ENCODE results near the gene OR2AE1.

The OR2AE1 gene

DNA sequence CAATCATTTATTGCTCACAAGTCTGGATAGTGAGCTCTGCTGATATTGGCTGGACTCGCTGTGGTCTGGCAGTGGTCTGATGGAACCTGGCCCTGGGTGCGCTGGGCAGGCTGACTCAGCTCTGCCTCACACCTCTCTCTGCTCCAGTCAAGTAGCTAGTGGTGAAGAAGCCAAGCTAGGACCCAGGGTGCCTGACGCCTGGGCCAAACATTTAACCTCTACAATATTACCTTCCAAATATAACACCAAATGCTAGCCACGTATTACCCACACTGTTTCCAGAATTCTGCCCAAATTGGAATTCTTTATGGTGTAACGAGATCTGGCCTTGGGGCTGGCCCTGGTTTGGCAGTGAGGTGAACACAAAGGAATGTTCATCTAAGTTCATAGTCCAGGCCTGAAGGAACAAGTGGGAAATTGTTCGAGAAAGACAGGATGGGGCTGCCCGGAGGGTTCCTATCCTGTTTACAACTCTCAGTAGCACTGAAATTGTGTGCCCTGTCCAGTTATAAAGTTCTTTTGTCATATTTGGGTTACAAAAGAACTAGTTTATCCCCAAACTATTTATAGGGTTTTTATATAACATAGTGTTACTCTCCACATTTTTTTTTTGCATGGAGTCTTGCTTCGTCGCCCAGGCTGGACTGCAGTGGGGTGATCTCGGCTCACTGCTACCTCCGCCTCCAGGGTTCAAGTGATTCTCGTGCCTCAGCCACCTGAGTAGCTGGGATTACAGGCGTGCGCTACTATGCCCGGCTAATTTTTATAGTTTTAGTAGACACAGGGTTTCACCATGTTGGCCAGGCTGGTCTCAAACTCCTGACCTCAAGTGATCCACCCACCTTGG, 16.3 kb downstream of the OR2AE1 start:
- DNase-seq = no peak

DNA sequence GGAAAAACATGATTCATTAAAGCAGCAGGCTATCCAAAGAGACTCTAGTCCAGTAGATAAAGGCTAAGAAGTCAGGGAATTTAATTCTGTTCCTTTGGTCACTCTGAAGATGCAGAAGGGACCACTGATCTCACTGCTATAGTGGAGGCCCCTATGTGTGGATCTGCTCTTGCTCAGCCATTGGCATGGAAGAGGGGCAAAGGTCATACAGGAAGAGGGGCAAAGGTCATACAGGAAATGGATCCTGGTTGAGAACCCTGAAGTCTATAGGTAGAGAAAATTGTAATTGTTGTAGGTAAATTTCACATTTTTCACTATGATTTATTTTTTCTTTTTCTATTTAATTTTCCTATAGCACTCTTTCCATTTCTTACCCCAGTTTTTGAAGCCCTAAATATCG, 21.6 kb downstream of the OR2AE1 start:
- no peak for DNase-seq

DNA sequence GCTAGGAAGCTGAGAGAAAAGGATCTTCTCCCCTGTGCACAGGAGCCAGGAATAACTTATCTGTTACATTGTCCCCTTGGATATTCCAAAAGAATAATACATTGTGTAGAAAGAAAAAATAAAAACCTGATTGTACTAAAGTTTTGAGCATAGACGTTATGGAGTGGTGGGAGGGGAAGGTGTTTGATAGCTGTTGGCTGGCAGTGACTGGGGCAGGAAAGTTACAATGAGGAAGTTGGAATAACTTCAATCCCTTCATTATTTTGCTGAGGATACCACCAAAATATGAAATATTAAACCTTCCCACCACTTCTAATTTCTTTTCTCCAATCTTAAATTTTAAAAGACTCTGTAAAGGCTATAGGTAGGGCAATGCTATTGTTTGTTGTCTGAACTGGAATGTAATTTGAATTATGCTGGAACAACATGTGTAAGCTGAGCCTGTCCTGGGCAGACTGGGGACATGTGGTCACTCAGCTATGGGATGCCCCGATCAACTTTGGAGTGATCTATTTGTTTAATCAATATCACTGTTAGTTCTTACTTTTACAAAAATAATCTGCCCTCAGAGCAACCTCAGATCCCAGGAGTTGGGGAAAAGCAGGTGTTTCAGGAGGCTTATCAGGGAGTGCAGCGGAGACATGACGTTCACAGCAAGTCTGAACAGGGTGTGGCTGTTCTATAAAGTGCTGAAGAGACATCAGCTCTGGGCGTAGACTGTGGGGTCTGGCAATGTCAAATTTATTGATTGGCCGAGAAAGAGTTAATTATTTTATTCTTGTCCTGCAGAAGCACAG, 28.2 kb downstream of the OR2AE1 start:
- no peak for DNase-seq

DNA sequence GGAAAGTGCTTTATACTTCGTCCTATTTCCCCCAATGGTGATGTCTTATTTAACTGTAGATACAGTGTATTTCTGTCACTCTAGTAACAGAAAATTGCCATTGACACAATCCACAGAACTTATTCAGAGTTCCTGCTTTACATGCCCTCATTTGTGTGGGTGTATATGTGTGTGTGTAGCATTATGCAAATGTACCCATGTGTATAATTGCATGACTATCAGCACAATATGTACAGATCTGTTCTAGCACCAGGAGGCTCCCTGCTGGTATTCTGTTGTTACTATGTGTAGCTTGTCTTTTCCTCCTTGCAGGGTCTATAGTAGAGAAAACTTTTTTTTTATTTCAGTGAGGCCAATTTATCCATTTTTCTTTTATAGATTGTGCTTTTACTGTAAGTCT, 32.5 kb downstream of the OR2AE1 start:
- no peak for DNase-seq

DNA sequence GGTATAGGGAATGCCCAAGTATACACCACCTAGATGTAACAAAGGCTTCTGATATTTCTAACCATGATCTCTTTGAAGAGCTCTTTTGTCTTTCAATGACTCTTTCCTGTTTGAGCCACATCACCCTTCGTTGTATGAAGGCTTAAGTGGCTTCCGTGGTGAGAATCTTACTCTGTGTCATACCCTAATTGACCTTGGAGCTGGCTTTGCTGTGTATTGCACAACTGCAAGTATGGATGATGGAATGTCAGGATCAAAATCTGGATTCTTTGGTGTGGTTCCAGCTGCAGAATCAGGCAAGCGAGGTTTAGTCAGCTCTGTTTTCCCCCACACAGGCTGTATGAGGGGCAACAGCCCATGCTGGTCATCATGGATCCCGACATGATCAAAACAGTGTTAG, 33.0 kb downstream of the OR2AE1 start:
- DNase-seq = no peak

DNA sequence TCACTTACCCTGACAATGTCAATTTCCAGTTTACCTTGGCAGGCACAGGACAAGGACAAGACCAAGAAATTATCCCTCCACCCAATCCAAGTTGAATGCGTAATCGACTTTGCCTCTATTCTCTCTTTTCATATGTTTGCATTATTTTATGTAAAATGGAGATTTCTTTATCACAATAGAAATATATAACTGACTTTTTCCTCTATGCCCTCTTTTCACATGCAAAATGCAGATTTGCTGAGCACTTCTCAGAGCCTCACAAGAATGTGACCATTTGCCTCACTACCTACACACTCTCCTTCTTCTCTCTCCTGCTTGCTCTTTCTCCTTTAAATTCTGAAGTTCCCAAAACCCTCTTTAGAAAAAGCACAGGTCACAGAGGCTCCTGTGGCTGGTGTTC, 33.9 kb downstream of the OR2AE1 start:
- no peak for DNase-seq

DNA sequence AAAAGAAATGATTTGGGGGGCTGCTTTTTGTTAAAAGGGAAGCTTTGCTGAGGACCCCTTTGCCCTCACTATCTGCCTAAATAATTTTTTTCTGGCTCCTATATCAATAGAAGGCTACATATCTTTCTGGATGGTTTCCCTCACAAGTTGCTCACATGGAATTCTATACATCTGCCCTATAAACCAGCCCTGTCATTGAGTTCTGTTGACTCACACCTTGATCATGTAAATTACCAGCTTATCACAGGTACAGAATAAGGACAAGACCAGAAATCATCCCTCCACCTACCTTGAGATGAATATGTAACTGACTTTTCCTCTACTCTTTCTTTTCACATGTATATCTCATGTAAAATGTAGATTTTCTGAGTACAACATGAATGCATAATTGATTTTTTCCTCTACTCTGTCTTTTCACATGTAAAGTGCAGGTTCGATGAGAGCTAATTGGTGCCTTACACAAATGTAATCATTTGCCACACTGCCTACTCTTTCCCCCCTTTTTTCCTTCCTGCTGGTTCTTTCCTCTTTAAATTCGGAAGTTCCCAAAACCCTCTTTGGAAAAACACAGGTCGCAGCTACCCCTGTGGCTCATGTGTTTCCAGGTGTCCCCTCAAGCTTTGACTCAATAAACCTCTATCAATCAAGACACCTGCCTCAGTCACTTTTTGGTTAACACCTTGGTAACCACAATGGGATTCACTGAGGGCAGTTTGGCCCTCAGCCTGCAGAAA, 36.5 kb downstream of the OR2AE1 start:
- DNase-seq = no peak

DNA sequence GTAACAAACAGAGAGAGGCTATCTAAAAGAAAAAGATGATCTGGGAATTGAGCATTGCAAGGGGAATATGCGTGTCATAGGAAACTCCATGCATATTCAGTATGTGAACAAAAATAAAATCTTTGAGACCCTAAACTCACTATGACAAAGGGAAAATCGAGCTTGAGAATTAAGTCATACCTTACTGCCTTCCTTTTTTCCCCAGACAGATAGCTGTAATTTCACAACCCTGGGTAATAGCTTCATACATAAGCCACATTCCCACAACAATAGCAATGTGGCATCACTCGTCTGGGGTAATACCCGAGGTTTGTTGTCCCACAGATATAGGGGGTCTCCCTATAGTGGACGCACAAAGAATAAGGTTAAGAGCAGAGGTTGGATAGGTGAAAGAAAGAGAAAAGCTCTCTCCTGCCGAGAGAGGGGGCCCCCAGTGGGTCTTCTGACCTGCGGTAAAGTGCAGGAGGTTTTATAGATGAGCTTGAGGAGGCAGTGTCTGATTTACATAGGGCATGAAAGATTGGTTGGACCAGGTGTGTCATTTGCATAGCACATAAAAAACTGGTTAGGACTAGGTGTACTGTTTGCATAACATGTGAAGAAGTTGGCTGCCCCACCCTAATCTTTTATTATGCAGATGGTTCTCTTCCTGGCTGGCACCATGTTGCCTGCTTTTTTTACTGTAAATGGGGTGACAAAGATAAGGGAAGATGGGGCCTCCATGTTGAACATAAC, 37.4 kb downstream of the OR2AE1 start:
- no peak for DNase-seq

DNA sequence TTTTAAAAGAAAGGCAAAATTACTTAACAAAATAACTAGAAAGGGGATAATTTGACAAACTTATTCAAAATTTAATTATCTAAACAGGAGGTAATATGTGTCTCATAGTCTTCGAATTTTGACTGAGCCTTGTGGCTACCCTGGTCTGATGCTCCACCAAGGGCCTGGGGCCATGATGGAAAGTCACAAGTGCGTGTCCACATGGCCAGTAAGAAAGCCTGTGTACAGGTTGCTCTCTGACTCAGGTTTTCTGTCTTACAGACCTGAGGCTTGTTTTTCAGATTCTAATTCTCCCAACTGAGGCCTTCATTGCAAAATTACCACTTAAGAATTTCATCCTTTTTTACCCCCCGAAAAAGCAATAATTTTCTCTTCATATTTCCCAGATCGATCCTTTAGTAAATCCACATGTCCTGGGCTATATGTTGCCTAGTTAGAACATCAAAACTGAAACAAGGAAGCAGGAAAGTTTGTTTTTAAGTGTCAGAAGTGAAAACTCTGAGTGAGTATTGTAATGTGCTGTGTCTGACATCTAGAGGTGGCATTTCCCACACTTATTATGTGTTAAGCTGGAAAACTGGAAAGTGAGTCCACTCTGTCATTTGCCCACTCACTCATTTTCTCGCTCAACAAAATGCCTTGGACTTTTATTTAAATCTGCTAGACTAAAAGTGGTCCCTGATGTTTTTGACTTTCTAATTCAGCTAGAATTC, 39.0 kb downstream of the OR2AE1 start:
- no peak for DNase-seq

DNA sequence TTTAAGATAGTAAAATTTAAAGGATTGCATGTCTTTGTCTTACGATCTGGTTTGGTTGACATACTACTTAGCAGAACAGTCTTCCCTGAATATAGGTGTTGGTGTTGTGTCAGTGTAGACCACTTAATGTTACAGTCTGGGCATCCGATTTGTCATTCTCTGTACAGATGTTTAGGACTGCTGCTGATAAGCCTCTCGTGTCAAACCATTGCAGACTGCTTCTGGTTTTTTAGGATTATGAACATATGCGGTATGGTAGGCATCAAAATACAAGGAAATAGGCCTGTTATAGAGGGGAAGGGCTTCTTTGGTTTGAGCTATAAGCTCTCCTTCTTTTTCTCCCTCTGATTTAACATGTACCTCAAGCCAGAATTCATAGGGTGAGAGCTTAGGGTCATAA, 41.6 kb downstream of the OR2AE1 start:
- no peak for DNase-seq

DNA sequence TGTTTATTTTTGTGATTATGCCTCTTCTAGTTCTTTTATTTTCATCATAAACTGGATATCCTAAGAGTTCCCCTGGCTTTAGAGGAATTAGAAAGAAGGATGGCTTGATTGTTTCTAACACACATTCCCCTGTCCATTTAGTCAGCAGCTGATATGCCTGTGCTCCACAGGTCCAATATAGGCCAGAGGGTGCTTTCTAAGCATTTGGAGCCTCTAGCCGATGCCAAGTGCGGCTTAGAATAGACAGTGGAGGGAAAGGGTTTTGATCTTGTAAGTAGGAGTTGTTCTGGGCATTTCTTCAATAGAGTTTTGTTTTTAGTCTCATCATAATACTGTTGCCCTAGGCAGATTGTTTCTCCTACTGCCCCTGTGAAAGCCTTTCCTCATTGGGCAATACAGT, 42.5 kb downstream of the OR2AE1 start:
- no peak for DNase-seq

DNA sequence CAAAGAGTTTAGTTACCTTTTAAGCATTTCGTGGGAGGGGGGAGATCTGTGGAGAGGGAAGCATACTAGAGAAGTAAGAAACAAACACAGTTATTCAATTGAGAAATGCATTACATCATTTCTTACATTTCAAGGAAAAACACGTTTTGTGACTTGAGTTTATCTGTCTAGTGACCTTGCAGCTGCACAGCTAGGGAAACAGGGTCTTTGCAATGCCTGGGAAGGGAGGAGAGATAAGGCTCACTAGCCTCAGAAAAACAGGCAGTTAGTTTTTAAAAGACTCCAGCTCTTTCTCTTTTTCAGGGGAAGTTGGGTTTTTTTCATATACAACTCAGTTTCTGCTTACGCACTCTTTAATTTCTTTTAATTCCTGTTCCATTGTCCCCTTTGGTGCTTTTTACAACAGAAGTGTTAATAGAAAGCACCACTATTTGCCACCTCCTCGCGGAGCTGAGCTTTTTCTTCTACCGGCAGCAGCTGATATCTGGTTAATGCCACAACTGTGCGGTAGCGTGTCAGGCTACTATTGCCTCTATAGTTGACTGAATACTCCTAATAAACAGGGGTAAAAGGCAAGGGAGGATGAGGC, 43.5 kb downstream of the OR2AE1 start:
- no peak for DNase-seq

DNA sequence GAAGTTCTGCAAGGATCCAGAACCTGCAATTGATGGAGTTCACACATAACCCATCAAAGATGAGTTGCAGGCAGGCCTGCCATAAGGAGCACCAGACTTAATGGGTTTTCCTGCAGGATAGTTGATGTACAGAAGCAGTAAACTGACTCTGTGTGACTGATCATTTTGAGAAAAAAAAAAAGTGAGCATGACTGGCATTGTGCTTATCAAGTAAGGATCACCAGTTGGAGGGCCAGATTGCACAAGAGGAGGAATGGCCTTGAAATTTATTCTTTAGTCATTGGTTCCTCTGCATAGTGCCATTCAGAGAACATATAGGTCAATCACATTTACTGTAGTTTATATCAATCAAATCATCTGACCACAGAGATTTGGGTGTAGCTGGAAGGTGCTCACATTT, 45.2 kb downstream of the OR2AE1 start:
- DNase-seq = no peak

DNA sequence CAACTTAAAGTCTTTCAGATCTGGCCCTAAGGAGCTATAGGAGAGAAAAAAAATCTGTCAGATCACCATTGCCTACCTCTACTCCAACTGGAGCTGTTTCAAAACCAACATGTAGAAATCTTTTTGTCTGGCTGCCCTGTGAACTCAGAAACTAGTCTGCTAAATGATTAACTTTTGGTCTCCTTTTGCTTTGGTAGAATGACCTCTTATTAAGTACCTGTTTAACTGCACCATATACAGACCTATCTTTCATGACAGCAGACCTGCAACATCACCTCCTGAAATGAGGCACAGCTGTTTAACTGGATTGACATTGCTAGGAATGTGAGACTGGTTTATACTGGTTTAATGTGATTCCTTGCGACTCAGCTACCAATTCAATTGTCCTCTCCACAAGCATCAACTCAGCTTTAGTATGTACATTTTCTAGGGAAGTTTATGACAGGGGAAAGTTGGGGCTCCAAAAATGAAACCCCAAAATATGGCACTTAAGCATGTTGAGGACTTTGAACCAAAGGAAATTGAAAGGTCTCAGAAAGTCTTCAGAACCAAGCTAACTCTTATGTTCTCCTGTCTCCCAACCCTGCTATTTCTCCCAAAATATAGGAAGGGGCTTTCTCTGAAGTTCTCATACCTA, 47.2 kb downstream of the OR2AE1 start:
- no peak for DNase-seq

DNA sequence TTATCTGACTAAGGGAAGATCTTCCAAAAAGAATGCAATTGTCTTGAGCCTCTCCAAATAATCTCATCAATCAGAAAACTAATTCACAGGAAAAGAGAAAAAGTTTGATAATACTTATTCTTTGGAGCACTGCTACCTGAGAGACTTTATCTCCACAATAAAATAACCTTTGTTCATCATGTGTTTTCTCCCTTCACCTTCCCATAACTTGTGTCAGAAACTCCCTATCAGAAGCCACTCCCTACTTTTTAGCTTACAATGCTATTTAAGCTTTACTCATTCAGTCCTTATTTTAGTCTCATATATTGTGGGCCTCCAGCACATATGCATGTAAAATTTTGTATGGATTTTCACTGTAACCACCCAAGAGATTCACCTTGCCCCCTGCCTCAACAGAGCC, 48.0 kb downstream of the OR2AE1 start:
- DNase-seq = no peak

DNA sequence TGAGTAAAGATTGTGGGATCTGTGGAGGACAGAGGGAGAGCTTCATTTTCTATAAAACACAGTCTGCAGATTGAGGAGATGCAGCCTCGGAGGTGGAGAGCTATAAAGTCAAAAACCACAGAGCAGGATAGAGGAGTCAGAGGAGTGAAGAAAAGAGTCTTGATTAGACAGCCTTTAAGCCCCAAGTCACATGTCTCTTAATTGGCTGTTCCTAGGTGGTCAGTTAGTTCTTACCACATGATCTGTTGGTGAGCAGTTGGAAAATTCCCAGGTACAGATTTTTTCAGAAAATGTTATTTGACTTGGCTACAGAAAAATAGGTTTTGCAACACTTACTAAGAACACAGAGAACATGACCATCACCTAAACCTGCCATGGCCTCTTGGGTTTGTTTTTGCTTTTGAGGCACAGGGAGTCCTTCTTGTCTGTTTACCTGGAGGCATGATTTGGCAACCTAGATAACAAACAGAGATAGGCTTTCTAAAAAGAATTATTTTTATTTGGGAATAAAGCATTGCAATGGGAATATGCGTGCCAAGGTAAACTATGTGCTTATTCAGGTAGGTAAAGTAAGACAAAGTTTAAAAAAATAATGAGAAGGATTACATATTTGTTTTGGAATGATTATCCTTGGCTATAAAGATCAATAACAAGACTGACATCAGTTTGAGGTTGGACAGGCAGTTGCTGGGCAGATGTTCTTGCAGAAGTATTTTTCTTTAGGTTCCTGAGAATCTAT, 49.6 kb downstream of the OR2AE1 start:
- DNase-seq = no peak
